ENCODE results near the gene SPAG16.
"Not testable (repeated sequence)": the region's sequence is repeated elsewhere in the genome, so short reads cannot be mapped to it uniquely, and the experiment has no call there.

Gene SPAG16

DNA sequence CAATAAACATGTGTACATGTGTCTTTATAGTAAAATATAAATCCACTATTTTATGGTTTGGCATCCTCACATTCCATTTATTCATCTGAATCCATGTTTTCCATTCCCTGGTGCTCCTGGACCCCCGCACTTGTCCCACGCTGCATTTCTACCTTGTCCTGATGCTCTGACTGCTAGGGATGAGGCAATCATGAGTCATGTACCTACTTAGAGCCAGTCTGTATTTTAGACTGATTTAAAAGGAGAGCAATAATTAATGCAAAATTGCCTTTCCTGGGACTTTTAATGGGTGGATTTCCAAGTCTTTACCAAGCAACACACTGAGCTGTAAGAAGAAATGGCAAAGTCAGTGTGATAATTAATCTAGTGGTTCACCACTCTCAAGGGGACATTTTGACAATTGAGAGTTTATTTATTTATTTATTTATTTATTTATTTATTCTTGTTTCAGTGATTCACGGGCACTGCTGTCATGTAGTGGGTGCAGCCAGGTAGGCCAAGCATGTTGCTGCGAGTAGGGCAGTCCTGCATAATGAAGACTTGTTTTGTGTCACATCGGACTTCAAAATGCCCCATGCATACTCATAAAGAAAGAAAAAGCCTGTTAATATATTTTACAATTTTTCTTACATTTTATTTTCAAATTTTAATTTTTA is 707.3 kb downstream of the SPAG16 start:
- Histone ChIP-seq H3K9me3 (ENCODE audit: insufficient read depth, low read length) (no peaks in the 10 kb centered on the region), H3K79me2 (ENCODE audit: low read length) (no peaks in the 10 kb centered on the region), H3K4me3 (ENCODE audit: low read length) (no peak overlapping the region), H3K4me2 (ENCODE audit: low read length) (no peak overlapping the region), H3K36me3 (replicated peaks; ENCODE audit: low read depth, low read length) (no peaks in the 10 kb centered on the region), H3K9ac (ENCODE audit: low read length) (no peak overlapping the region), H4K20me1 (ENCODE audit: insufficient read depth, low read length) (no peaks in the 10 kb centered on the region), H2AFZ (ENCODE audit: low read depth, low read length) (no peak overlapping the region), H3K4me1 (ENCODE audit: low read length) (no peaks in the 10 kb centered on the region), H3K27ac (ENCODE audit: low read length) (no peak overlapping the region), H3K27me3 (ENCODE audit: low read depth, low read length) (no peaks in the 10 kb centered on the region)
- no peak for TF ChIP-seq EZH2phosphoT487 (IDR thresholded peaks at IDR 0.05; ENCODE audit: low read depth)
- TF ChIP-seq, protein P1, sequence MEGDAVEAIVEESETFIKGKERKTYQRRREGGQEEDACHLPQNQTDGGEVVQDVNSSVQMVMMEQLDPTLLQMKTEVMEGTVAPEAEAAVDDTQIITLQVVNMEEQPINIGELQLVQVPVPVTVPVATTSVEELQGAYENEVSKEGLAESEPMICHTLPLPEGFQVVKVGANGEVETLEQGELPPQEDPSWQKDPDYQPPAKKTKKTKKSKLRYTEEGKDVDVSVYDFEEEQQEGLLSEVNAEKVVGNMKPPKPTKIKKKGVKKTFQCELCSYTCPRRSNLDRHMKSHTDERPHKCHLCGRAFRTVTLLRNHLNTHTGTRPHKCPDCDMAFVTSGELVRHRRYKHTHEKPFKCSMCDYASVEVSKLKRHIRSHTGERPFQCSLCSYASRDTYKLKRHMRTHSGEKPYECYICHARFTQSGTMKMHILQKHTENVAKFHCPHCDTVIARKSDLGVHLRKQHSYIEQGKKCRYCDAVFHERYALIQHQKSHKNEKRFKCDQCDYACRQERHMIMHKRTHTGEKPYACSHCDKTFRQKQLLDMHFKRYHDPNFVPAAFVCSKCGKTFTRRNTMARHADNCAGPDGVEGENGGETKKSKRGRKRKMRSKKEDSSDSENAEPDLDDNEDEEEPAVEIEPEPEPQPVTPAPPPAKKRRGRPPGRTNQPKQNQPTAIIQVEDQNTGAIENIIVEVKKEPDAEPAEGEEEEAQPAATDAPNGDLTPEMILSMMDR (IDR thresholded peaks at IDR 0.05; ENCODE audit: low read depth, low read length), result no peak

DNA sequence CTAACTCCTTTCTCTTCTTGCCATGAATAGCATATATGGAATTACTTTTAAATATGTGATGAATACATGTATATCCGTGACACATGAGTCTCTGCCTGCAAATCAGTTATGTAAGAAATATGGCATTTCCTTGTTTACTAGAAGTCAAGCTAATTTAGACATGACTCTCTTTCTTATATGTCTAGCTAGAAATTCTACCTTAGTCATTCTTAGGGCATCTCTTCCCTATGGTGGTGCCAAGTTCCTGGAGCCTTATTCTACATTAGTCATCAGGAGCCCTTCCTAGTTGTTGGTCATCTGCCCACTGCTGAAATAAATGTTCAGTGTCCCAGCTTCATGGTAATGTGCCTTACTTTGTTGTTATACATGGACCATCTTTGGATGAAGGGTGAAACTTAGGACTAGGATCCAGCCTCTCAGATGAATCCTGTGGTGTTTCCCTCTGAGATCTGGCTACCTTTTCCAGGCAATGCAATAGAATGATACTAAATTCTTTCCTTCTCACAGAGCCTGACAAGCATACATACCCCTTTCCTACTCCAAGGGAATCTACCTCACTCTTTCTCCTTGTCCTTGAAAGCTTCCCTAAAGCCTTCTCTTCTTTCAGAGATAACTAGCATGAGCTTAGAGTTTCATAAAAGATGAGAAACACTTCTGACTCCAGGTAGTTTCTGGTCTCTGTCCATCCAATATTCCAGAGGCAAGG is 711.3 kb downstream of the SPAG16 start:
- no peak overlapping the region for H3K27ac ChIP-seq (ENCODE audit: low read length)
- no peak overlapping the region for H2AFZ ChIP-seq (ENCODE audit: low read depth, low read length)
- H3K36me3 ChIP-seq (replicated peaks; ENCODE audit: low read depth, low read length), result no peaks in the 10 kb centered on the region
- H3K9me3 ChIP-seq (ENCODE audit: insufficient read depth, low read length), result no peaks in the 10 kb centered on the region
- H3K4me1 ChIP-seq (ENCODE audit: low read length), result no peaks in the 10 kb centered on the region
- no peak overlapping the region for H3K4me3 ChIP-seq (ENCODE audit: low read length)
- H3K27me3 ChIP-seq (ENCODE audit: low read depth, low read length), result no peaks in the 10 kb centered on the region
- H4K20me1 ChIP-seq (ENCODE audit: insufficient read depth, low read length), result no peaks in the 10 kb centered on the region
- H3K4me2 ChIP-seq (ENCODE audit: low read length), result no peak overlapping the region
- H3K79me2 ChIP-seq (ENCODE audit: low read length), result no peaks in the 10 kb centered on the region
- TF ChIP-seq, protein P1 (IDR thresholded peaks at IDR 0.05; ENCODE audit: low read depth, low read length), result no peak
- TF ChIP-seq EZH2phosphoT487 (IDR thresholded peaks at IDR 0.05; ENCODE audit: low read depth), result no peak
- H3K9ac ChIP-seq (ENCODE audit: low read length), result no peak overlapping the region

DNA sequence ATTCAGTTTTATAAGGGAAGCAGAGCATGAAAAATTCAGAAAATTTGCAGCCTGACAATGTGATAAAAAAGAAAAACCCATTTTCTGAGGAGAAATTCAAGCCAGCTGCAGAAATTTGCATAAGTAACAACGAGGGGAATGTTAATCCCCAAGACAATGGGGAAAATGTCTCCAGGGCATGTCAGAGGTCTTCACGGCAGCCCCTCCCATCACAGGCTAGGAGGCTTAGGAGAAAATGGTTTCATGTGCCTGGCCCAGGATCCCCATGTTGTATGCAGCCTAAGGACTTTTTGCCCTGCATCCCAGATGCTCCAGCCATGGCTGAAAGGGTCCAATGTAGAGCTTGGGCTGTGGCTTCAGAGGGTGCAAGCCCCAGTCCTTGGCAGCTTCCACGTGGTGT is 714.7 kb downstream of the SPAG16 start:
- not testable (repeated sequence) for H3K9ac ChIP-seq (ENCODE audit: low read length); H3K4me1 ChIP-seq (ENCODE audit: low read length); H4K20me1 ChIP-seq (ENCODE audit: insufficient read depth, low read length); H3K79me2 ChIP-seq (ENCODE audit: low read length); H3K9me3 ChIP-seq (ENCODE audit: insufficient read depth, low read length); H3K4me3 ChIP-seq (ENCODE audit: low read length); H3K4me2 ChIP-seq (ENCODE audit: low read length); H3K27ac ChIP-seq (ENCODE audit: low read length); H3K27me3 ChIP-seq (ENCODE audit: low read depth, low read length); H3K36me3 ChIP-seq (replicated peaks; ENCODE audit: low read depth, low read length); H2AFZ ChIP-seq (ENCODE audit: low read depth, low read length)

DNA sequence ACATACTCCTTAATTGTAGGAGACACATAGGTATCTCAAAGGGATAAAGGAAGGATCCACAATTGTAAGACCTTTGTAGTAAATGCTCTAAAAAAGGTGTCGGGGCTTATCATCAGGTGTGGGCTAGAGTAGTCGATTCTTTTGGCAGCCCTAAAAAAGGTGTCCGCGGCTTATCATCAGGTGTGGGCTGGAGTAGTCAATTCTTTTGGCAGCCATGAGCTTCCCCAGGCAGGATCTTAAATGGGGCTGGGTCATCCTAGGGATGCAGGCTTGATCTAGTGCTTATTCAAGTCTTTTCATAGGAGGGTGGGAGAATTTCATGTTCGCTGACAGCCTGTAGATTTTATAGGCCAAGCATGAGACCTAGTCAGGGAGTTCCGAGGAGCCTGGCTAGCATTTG is 720.2 kb downstream of the SPAG16 start:
- H3K36me3 ChIP-seq (replicated peaks; ENCODE audit: low read depth, low read length), result no peaks in the 10 kb centered on the region
- no peak overlapping the region for H3K4me2 ChIP-seq (ENCODE audit: low read length)
- no peak overlapping the region for H3K27ac ChIP-seq (ENCODE audit: low read length)
- H2AFZ ChIP-seq (ENCODE audit: low read depth, low read length), result no peak overlapping the region
- H3K27me3 ChIP-seq (ENCODE audit: low read depth, low read length), result no peaks in the 10 kb centered on the region
- no peak overlapping the region for H3K4me3 ChIP-seq (ENCODE audit: low read length)
- H3K79me2 ChIP-seq (ENCODE audit: low read length), result no peaks in the 10 kb centered on the region
- H4K20me1 ChIP-seq (ENCODE audit: insufficient read depth, low read length), result no peaks in the 10 kb centered on the region
- no peak overlapping the region for H3K9ac ChIP-seq (ENCODE audit: low read length)
- no peaks in the 10 kb centered on the region for H3K9me3 ChIP-seq (ENCODE audit: insufficient read depth, low read length)
- H3K4me1 ChIP-seq (ENCODE audit: low read length), result no peaks in the 10 kb centered on the region
- no peak for TF ChIP-seq EZH2phosphoT487 (IDR thresholded peaks at IDR 0.05; ENCODE audit: low read depth)
- TF ChIP-seq, protein P1 (IDR thresholded peaks at IDR 0.05; ENCODE audit: low read depth, low read length), result no peak
